ENCODE results near the gene CYP46A1.

CYP46A1 gene

GRCh38 chr14:99674776-99675381 lies 9.2 kb upstream of the CYP46A1 start:
- DNase-seq, result no peak

GRCh38 chr14:99675382-99675835 lies 8.7 kb upstream of the CYP46A1 start:
- DNase-seq, result no peak

- DNase-seq, result no peak
Observed at GRCh38 chr14:99675951-99676350, 8.1 kb upstream of the CYP46A1 start.

- no peak for DNase-seq
Observed at GRCh38 chr14:99676657-99677056, 7.4 kb upstream of the CYP46A1 start.

- no peak for DNase-seq
Observed at GRCh38 chr14:99677231-99678140, 6.6 kb upstream of the CYP46A1 start.

GRCh38 chr14:99678198-99678597 lies 5.9 kb upstream of the CYP46A1 start:
- DNase-seq, result no peak

- no peak for DNase-seq
Observed at GRCh38 chr14:99679111-99679510, 5.0 kb upstream of the CYP46A1 start.

- DNase-seq, result no peak
Observed at GRCh38 chr14:99679543-99679942, 4.6 kb upstream of the CYP46A1 start.

GRCh38 chr14:99679996-99680395 lies 4.1 kb upstream of the CYP46A1 start:
- no peak for DNase-seq

GRCh38 chr14:99681101-99681831 lies 2.8 kb upstream of the CYP46A1 start:
- no peak for DNase-seq

- no peak for DNase-seq
Observed at GRCh38 chr14:99681832-99682148, 2.3 kb upstream of the CYP46A1 start.

GRCh38 chr14:99682809-99683618 lies 1.1 kb upstream of the CYP46A1 start:
- peak; percentile 42 for DNase-seq

- no peak for DNase-seq
Observed at GRCh38 chr14:99684410-99684934, 374 bp downstream of the CYP46A1 start.

- no peak for DNase-seq
Observed at GRCh38 chr14:99685151-99685591, 1.1 kb downstream of the CYP46A1 start.

- no peak for DNase-seq
Observed at GRCh38 chr14:99685596-99685995, 1.5 kb downstream of the CYP46A1 start.

- no peak for DNase-seq
Observed at GRCh38 chr14:99686557-99687283, 2.6 kb downstream of the CYP46A1 start.

- no peak for DNase-seq
Observed at GRCh38 chr14:99687284-99688209, 3.4 kb downstream of the CYP46A1 start.

GRCh38 chr14:99688210-99688581 lies 4.1 kb downstream of the CYP46A1 start:
- DNase-seq, result no peak

GRCh38 chr14:99688629-99689028 lies 4.5 kb downstream of the CYP46A1 start:
- DNase-seq, result no peak

All from GDM1 (cell line).